Measurements from ENCODE around the gene EDN1. TPM values are rescaled to one million over a fixed set of nuclear protein-coding genes. Genes with fewer than 3 reads are reported as not detected.

EDN1 gene
- total RNA-seq (2022; extraction: Qiagen RNA extraction; ENCODE audit: low read depth) = 39.5 to 46.7 TPM (median 43.1 TPM) in 5 replicates

DNA sequence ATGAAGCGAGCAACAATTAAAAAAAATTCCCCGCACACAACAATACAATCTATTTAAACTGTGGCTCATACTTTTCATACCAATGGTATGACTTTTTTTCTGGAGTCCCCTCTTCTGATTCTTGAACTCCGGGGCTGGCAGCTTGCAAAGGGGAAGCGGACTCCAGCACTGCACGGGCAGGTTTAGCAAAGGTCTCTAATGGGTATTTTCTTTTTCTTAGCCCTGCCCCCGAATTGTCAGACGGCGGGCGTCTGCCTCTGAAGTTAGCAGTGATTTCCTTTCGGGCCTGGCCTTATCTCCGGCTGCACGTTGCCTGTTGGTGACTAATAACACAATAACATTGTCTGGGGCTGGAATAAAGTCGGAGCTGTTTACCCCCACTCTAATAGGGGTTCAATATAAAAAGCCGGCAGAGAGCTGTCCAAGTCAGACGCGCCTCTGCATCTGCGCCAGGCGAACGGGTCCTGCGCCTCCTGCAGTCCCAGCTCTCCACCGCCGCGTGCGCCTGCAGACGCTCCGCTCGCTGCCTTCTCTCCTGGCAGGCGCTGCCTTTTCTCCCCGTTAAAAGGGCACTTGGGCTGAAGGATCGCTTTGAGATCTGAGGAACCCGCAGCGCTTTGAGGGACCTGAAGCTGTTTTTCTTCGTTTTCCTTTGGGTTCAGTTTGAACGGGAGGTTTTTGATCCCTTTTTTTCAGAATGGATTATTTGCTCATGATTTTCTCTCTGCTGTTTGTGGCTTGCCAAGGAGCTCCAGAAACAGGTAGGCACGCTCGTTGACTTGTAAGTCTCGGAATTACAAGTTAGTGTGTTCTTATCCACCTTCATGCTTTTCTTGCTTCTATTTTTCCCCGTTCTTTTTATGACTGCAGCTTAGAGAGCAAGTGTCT, at the start of gene EDN1:
EDN1 (plus strand) TSS at position 429 of the 888 bp plus-strand sequence; CDS start at position 698, 269 bp downstream.

